HG03575 (cell line): ENCODE results near the gene ZPBP.

ENCODE experiments used
- ATAC-seq: cut with Tn5 transposase; IDR thresholded peaks from one replicate; pipeline ENCODE4 v1.9.1; 2021; ENCODE audit not compliant: unreplicated experiment, insufficient number of reproducible peaks, low FRiP score; ENCODE audit errors: extremely low read depth

The ZPBP gene, protein sequence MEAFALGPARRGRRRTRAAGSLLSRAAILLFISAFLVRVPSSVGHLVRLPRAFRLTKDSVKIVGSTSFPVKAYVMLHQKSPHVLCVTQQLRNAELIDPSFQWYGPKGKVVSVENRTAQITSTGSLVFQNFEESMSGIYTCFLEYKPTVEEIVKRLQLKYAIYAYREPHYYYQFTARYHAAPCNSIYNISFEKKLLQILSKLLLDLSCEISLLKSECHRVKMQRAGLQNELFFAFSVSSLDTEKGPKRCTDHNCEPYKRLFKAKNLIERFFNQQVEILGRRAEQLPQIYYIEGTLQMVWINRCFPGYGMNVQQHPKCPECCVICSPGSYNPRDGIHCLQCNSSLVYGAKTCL

DNA sequence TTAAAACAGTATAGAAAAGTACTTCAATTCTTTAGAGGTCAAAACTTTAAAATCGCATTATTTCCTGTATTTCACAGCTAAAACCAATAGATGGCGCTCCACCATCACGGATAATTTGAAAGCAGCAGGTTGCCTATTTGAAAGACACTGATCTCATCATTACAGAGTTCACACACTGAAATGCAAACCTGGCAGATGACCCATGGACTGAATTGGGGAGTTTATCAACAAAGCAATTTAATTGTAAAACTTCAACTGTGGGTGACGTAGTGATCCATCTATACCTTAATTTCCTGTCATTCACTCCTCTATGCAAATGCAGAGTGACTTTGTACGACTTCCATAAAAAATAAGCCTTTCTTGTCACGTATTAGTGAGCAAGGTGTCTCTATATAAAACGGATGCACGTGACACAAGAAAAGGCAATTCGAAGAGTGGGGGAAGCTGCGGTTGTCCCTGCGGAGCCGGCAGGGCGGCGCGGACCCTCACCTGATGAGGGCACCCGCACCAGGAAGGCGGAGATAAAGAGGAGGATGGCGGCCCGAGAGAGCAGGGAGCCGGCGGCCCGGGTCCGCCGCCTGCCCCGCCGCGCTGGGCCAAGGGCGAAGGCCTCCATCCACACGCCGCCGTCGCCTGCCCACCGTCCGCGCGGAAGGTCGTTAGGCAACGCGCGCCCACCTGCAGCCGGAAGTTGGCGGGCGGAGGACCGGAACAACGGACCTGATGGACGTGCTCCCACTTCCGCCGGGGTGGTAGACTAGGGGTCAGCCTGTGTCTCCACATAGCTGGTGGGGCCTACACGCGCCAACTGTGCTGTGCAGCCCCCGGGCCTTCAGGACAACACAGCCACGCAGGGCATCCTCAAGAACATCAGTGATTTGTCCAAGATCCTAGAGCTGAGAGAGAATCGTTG, at the start of gene ZPBP:
TSS of gene ZPBP (minus strand) at position 668 of the 913 bp plus-strand sequence. CDS start at position 616, 52 bp downstream.
- ATAC-seq = peak; percentile 57

DNA sequence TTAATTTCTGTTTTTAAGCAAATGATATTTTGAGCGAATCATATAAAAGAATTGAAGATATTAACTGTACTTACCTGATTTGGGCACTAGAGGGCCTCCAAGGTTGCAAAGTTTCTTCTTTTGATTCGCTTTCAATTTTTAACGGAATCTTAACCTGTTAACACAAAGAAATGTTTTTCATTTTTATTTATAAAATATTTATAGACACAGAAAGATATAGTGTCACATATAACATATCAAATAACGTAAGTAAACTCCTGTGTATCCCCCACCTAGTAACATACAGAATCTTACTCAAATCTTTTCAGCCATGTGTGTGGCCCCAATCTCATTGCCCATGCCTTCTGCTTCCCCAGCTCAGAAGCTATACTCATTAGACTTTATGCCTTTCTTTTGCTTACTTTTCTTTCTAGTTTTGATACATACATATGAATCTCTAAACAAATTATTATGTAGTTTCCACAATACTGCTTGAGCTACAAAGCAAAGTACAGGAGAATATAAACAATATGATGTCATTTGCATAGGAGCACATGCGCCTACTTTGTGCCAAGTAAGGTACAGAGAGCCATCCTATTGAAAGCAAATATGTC, 49.5 kb upstream of the ZPBP start:
- ATAC-seq = no peak

DNA sequence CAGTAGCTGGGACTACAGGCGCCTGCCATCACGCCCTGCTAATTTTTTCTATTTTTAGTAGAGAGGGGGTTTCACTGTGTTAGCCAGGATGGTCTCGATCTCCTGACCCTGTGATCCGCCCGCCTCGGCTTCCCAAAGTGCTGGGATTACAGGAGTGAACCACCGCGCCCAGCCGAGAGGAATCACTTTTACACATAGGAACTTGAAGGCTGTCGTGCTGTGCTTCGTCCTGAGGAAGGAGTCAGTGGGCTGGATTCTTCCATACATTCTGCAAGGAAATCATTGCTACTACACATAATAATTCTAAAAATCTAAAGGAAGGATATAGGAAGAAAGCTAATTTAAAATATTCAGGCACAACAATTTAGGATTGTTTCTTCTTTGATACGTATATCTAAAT, 48.8 kb upstream of the ZPBP start:
- no peak for ATAC-seq

DNA sequence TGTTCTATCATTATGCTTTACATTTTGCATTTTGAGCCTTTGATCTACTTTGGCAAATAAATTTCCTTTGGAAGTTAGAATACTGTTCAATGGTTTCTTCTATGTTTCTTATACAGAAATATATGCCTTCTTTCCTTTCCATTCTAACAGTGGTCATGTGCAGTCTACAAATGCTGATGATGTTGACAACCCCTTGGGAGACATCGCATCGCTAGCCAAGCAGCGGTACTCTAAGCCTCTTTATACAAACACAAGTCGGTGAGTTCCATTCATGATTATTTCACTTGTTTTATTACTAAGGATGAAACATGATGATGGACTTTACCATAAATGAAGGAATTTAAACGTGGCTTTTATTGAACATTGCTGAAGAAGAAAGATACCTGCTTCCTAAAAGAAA, 48.1 kb upstream of the ZPBP start:
- no peak for ATAC-seq

DNA sequence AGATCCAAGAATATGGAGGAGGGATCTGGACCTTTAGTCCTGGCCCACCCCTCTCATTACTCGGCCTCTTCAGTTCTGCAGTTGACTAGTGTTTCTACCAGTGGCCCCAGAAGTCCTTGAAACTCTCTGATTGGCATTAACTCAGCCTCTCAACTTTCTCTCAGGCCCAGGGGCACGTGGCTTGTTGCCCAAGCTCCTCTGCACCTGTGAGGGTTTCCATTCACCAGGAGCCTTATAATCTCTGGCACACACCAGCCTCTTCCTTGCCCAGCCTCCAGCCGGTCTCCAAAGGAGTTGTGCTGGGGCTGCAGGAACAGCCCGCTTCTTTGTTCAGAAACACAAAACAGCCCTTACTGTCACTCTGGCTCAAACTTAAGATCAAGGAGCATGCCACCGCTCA, 47.6 kb upstream of the ZPBP start:
- no peak for ATAC-seq

DNA sequence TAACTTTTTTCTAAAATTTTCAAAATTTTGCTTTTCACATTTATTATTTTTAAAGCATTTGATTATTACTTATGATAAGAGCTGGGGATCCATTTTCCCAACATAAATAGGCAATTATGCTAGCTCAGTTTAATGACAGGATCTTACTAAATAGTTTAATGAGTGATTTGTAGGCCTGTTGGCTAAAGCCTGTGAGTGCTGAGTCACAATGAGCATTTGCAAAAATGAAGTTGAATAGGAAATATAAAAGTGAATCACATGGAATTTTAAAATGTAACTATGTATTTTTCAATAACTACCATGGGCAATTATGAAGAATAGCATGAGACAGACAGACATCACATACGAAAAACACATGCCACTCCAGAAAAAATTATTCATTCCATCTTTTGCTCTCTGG, 45.1 kb upstream of the ZPBP start:
- ATAC-seq = no peak

DNA sequence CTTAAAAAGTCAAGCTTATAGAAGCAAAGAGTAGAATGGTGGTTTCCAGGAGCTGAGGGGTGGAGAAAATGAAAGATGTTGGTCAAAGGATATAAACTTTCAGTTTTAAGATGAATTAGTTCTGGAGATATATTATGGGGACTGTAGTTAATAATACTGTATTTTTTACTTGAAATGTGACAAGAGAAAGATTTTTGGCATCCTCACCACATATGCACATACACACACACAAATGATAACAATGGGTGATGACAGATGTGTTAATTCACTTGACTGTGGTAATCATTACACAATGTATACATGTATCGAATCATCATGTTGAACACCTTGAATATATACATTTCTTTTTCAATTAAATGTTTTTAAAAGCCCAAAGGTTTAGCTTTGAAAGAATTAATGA, 32.7 kb upstream of the ZPBP start:
- ATAC-seq = no peak

DNA sequence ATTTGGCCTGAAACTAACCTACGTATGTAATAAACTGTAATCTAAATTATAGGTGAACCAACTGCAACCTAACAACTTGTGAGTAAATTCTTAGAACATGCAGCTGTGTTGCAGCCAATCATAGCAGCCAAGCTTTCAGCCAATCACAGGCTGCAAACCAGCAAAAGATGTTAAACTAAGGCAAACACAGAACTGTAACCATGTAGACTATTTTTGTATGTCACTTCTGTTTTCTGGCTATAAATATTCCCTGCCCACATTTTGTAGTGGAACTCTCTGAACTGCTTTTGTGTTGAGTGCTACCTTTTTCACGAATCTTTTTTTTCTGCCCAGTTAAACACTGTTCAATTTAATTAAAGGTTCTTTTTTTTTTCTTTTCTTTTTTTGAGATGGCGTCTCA, 28.2 kb upstream of the ZPBP start:
- ATAC-seq = peak; percentile 75

DNA sequence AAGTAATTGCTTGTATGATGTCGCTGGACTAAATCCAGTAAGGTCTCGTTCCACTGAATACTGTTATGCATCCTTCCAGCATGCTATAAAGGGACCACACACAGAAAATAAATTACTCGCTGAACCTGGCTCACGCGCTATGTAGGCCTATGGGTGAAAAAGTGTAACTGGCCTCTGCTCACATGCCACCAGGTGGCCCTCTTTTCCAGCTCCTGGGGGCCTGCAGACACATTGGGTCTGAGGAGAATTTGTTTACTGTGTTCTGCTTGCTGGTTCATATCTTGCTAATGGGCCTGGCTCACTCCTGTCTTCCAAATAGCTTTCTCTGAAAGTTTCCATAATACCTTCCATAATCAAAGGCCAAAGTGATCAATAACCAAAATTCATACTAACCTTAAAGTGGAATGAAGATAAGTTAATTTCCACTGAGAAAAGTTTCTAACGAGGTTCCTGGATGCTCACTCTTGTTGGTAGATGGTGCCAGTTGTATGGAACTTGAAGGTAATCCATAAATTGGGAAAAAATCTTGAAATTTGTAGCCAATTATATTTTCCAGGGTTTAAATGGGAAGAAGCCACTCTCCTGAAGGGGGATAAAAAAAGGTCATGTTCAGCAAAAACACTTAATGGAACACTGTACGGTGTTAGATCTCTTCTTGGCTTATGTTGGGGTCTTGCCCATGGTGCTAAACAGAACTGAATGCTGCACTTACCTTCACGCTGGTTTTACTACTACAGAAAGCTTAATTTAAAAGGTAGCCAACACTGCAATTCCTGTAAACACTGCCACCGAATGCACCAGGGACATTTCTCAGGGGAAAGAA, 27.0 kb upstream of the ZPBP start:
- no peak for ATAC-seq

DNA sequence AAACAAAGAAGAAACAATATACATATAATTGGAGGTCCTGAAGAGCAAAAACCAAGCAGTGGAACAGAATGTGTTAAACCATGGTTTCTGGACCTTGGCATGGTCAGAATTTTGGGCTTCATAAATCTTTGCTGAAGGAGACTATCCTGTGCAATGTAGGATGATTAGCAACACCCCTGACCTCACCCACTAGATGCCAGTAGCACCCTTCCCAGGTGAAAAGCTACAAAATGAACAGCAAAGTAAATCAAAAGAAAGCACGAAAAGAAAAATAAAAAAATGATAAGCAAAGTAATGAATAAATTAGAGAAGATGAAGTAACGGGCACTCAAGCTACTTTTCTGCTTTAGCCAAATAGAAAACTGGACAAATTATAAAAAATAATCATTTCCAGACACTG, 19.2 kb upstream of the ZPBP start:
- no peak for ATAC-seq

DNA sequence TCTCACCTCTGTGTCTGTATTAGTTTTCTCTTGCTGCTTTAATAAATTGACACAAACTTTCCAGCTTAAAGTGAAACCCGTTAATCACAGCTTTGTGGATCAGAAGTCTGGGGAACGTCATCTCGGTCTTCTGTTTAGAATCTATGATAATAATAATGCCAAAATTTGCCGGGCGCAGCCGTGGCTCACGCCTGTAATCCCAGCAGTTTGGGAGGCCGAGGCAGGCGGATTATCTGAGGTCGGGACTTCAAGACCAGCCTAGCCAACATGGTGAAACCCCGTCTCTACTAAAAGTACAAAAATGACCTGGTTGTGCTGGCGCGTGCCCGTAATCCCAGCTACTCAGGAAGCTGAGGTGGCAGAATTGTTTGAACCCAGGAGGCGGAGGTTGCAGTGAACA, 8.8 kb upstream of the ZPBP start:
- ATAC-seq = no peak

DNA sequence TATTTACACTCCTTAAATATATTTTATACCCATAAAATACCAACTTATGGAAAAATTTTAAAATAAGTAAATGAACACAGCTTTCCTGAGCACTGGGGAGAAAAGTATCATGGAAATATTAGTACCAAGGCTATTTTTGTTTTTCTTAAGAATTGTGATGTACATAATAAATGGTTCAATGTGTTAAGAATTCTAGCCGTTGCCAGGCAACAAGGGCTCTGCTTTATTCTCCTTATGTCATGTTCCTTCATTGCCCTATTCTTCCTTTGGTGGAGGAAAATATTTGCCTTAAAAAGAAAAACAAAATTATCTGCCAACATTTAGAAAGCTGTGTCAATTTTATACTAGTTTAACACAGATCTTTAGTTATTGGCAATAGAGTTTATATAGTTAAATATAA, 2.6 kb upstream of the ZPBP start:
- ATAC-seq = no peak

DNA sequence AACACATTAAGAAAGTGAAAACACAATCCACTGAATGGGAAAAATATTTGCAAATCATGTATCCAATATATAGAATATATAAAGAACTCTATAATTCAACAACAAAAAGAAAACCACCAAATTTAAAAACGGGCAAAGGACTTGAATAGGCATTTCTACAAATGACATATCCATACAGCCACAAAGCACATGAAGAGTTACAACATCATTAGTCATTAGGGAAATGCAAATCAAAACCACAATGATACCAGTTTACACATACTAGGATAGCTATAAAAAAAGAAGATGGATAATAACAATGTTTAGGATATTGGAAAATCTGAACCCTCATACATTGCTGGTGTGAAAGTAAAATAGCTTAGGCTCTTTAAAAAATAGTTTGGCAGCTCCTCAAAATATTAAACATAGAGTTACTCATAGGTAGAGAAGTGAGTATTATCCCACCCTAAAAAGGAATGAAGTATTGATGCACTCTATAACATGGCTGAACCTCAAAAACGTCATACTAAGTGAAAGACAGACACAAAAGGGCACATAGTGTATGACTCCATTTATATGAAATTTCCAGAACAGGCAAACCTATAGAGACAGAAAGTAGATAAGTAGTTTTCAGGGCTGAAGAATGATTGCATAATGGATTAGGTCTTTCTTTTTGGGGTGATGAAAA, 4.5 kb downstream of the ZPBP start:
- no peak for ATAC-seq

DNA sequence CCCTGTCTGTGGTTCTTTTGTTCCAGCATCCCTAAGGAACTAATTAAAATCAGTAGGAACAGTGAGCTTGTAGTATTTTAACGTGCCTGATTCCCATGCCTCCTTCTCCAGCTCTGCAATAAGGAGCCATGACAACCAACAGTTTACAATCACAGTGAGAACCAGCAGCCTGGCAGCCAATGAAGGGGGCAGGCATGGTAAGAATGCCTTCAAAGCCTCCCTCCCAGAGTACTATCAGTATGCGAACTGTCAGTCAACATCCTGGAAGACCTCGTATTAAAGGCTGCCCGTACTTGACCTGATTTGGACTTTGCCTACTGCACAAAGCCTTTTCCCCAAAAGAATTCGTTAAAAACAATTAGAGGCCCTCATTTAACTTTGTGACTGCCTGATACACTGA, 7.7 kb downstream of the ZPBP start:
- ATAC-seq = no peak

DNA sequence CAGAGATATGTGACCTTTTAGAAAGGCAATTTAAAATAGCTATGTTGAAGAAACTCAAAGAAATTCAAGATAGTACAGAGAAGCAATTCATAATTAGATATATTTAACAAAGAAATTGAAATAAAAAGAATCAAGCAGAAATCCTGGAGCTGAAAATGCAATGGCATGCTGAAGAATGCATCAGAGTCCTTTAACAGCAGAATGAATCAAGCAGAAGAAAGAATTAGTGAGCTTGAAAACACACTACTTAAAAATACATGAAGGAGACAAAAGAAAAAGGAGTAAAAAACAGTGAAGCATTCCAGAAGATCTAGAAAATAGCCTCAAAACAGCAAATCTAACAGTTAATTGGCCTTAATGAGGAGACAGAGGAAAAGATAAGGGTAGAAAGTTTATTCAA, 20.0 kb downstream of the ZPBP start:
- ATAC-seq = no peak

DNA sequence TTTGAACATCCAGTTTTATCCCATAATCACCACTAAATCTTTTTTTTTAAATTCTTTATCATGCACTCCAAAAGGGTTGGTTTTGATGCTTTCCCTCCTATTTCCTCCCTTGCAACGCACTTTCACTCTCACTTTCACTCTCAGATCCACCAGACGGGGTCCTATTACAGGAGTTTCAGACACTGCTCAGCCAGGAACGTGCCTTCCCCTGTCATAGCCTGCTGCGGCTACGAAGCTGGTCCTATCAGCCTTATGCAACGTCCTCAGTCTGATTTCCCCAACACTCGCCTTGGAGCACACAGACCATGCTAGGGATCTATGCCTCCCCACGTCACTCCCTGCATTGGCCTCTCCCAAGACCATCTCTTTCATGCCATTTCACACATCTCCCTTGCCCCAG, 23.4 kb downstream of the ZPBP start:
- peak; percentile 89 for ATAC-seq

DNA sequence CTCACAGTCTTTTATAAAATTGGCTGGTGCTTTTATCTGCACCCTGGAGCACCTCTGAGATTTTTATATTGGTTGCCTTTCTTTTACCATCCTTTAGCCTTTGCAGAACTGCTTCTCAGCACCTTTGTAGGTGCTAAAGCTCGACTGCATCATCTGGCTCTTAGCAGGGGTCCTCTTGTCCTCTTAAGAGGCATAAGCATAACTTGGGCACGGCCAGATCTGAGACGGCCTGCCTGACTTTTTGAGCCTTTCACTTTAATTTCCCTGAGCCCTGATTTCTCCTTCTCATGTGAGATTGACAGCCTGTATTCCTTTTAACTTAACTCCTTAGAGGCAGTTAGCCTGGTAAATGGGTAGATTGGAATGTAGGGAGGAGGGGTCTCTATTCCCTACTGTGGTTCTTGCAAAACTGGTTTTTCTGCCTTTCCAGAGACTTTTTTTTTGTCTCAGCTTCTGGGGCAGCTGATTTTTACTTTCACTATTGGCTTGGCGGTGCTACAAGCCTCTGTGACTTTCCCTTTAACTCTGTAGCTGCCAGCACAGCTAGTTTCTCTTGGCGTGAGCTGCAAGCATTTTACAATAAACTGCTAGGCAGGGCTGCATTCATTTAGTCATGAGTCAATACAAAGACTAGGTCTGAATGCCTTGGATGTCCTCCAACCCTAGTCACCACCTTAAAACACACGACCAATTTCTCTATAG, 24.0 kb downstream of the ZPBP start:
- ATAC-seq = peak; percentile 40

DNA sequence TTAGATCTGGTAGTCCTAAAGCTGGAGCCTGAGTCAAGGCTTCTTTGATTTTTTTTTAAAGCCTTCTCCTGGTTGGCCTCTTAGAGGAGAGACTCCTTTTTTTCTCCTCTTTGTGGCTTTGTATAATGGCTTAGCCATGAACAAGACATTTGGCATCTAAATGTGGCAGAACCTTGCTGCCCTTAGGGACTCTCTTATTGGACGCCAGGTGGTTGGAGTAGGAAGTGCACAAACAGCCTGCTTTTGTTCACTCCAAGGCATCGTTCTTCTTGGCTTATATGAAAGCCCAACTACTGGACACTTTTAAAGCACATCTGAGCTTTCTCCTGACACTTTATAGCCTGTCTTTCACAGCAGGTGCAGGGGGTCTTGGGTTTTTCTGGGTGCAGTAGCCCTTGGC, 25.0 kb downstream of the ZPBP start:
- ATAC-seq = no peak
